GM10847 (cell line): ENCODE measurements around the gene RNF213.

Source experiments
- POLR2A ChIP-seq: IDR thresholded peaks from 2 replicates; pipeline ENCODE4 v1.6.1; 2011; ENCODE audit not compliant: insufficient read length; ENCODE audit errors: extremely low read depth

RNF213 gene

GRCh38 chr17:80433916-80434666 is 173.4 kb downstream of the RNF213 start:
- no peak for TF ChIP-seq POLR2A

- TF ChIP-seq POLR2A, result no peak
Observed at GRCh38 chr17:80437532-80437931, 176.9 kb downstream of the RNF213 start.

- TF ChIP-seq POLR2A, result no peak
Observed at GRCh38 chr17:80438806-80439205, 178.2 kb downstream of the RNF213 start.

GRCh38 chr17:80439499-80439898 is 178.8 kb downstream of the RNF213 start:
- no peak for TF ChIP-seq POLR2A

GRCh38 chr17:80441133-80441578 is 180.5 kb downstream of the RNF213 start:
- no peak for TF ChIP-seq POLR2A

- no peak for TF ChIP-seq POLR2A
Observed at GRCh38 chr17:80441598-80442322, 181.1 kb downstream of the RNF213 start.

GRCh38 chr17:80442323-80442659 is 181.6 kb downstream of the RNF213 start:
- TF ChIP-seq POLR2A, result no peak

- no peak for TF ChIP-seq POLR2A
Observed at GRCh38 chr17:80442764-80443163, 182.1 kb downstream of the RNF213 start.

GRCh38 chr17:80443498-80443897 is 182.8 kb downstream of the RNF213 start:
- TF ChIP-seq POLR2A, result no peak

- TF ChIP-seq POLR2A, result no peak
Observed at GRCh38 chr17:80443916-80444643, 183.4 kb downstream of the RNF213 start.

- no peak for TF ChIP-seq POLR2A
Observed at GRCh38 chr17:80444644-80444979, 184.0 kb downstream of the RNF213 start.

- no peak for TF ChIP-seq POLR2A
Observed at GRCh38 chr17:80445007-80445725, 184.5 kb downstream of the RNF213 start.

GRCh38 chr17:80445726-80446110 is 185.1 kb downstream of the RNF213 start:
- no peak for TF ChIP-seq POLR2A

- TF ChIP-seq POLR2A, result no peak
Observed at GRCh38 chr17:80446645-80447405, 186.2 kb downstream of the RNF213 start.

- no peak for TF ChIP-seq POLR2A
Observed at GRCh38 chr17:80447790-80448189, 187.1 kb downstream of the RNF213 start.
